GM18508 (cell line): ENCODE data around the gene TRIO.
A peak's percentile ranks its signal among the peaks of the same experiment; 100 is the strongest.
"Not testable (repeated sequence)": the region's sequence is repeated elsewhere in the genome, so short reads cannot be mapped to it uniquely, and the experiment has no call there.

Source experiments
- ATAC-seq: cut with Tn5 transposase; IDR thresholded peaks from one replicate; pipeline ENCODE4 v1.9.1; 2021; ENCODE audit warnings: moderate number of reproducible peaks; ENCODE audit not compliant: insufficient read depth, unreplicated experiment

Gene TRIO

GRCh38 chr5:14415024-14415697 lies 272.0 kb downstream of the TRIO start:
- ATAC-seq = peak; percentile 79

DNA sequence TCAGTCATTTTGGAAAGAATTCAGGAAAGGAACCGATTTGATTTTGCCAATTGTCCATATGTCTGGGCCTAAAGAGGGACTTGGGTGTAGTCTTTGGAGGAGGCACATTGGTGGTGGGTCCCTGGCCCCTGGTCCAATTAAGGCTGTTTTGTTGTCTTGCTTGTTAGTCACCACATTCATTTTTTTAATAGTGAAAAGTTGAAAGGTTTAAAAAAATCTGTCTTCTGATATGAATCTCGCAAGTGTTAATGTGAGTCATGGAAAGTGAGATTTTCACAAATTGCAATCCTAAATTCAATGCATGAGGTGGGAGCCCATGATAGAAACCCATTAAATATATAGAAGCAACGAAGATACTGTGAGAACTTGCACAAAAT lies 272.5 kb downstream of the TRIO start:
- ATAC-seq = no peak

DNA sequence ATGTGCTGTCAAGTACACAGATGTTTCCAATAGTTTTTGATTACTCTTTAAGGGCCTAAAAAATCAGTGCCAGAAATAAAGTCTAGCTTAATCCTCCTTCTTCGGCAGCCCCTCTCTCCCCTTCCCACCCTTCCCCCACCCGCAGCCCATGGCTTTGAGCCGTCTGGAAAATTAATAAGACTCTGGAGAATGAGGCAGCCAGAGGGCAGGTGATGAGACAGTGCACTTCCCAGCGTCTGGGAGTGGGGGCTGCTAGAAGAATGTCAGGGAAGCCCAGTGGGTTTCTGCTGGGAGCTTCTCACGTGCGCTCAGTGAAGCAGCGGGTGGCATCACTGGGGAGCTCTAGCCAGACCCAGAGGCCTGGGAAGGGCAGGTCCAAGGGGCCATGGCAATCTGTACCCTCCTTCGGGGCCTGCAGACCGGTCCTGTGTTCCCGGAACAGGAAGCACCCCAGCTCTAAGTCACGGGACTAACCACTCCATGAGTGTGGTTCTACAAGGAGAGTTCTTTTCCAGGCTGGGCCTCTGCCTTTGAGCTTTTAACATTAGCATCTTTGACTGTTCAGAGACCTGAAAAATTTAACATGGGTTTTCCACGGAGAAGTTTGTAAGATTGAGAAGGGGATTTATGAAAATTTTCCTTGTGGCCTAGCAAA lies 273.6 kb downstream of the TRIO start:
- ATAC-seq = no peak

DNA sequence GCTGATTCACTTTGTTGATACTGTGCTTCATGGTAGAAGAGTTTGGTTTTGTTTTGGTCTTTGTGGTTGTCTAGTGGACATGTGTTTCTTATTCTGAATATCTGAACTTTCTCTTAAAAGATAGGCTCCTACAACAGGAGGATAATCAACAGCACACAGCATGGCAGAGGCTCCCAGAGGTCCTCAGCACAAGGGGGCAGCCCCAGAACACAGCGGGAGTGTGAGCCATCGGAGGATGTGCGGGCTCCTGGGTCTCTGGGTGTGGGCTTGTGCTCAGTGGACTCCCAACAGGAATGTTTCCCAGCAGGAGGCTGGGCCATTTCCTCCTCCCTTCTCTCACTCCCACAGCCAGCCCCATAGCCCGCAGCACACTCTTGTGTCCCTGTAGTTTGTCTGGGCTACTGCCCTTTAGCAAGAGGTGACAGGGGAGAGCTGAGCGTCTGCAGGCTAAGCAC lies 274.2 kb downstream of the TRIO start:
- ATAC-seq = no peak

DNA sequence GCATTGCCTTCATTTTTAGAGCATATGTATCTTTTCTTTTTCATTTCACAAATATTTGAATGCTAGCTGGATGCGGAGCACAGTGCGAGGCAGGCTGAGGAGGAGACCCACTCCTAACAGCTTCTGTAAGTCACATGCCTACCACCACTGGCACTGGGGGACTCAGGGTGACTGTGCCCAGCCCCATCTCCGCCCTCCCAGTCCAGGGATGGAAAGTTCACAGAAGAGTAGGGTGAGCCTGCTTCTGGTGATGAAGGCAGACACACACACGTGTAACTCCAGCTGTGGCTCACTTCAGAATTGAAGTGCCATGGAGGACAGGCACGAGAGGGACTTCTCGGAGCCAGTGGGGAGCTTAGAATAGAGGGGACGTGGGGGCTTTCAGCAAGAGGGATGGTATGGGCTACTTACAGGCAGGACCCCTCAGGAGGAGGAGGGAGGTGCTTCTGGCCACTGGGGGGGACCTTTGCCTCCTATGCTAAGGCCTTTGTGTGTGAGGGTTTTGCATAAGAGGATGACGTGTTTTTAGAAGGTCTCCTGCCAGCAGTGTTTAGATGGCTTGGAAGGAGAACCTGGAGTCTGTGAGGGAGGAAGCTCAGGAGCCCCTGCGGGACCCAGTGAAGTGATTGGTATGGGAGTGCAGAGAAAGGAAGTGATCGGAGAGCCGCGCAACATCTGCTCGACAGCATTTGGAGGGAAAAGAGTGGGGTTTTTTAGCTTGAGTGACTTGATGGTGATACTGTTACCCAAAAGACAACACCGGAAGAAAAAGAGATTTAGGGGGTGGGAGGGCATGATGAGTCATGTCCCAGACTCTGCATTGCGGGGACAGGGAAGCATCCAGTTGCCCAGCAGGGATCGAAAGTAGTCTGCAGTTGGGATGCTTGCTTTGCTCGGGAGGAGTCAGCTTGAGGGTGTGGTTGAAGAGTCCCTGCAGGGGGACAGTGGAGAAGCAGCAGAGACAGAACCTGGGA lies 274.9 kb downstream of the TRIO start:
- no peak for ATAC-seq

DNA sequence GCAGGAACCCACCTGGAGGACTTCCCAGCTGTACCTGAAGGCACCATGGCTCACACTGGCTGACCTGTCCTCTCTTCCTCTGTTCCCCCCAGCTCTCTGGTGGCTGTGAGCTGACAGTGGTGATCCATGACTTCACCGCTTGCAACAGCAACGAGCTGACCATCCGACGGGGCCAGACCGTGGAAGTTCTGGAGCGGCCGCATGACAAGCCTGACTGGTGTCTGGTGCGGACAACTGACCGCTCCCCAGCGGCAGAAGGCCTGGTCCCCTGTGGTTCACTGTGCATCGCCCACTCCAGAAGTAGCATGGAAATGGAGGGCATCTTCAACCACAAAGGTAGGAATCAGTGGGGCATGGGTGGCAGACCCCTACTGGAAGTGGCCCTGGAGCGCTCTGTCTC lies 276.5 kb downstream of the TRIO start:
- ATAC-seq = no peak

DNA sequence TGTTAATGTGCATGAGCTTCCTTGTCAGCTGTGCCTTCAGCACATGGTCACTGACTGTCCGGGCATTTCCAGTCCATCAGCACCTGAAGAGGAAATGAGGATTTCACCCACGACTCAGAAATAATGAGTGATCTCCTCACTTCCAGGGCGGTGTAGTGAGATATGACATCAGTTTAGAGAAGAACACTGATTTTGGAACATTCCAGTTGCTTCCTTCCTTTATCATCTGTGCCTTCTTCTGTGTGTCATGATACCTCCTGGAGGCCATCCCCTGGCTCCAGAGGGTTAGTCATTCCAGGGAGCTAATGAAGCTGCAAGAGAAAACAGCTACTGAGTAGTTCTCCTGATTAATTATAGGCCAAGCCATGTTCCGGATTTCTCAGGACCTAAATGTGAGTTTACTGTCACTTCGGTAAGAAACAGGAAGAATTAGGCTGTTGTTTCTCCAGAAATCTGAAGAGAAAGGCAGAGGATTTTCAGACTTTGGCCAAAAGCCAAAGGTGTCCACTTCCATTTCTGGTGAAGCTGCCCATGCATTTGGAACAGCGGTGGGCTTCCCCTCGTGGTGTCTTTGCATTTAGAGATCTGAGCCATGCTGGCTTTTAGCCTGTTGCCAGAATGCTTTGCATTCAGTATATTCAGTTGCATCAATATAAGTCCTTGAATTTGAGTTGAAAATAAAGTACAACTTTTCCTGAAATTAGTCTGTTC lies 277.1 kb downstream of the TRIO start:
- ATAC-seq = no peak

DNA sequence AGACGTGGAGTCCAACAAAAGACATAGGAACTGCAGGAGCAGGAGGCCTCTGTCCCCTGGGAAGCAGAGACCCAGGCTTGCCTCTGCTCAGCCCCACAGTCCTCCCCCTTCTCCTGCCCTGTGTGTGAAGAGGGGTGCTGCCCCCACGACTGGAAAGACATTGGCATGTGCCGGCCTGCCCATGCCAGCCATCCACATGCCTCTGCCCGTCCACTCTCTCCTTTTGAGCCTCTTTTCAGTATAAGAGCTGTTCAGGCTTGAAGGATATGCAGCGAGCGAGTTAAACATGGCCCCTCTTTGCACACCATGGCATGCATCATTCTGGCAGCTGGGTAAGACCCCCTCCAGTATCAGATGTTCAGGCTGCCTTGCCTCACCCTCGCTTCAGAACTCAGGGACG lies 278.7 kb downstream of the TRIO start:
- ATAC-seq = no peak

- no peak for ATAC-seq
These were observed 281.0 kb downstream of the TRIO start for GRCh38 chr5:14424011-14424685.

- no peak for ATAC-seq
These were observed 282.4 kb downstream of the TRIO start for GRCh38 chr5:14425559-14425958.

DNA sequence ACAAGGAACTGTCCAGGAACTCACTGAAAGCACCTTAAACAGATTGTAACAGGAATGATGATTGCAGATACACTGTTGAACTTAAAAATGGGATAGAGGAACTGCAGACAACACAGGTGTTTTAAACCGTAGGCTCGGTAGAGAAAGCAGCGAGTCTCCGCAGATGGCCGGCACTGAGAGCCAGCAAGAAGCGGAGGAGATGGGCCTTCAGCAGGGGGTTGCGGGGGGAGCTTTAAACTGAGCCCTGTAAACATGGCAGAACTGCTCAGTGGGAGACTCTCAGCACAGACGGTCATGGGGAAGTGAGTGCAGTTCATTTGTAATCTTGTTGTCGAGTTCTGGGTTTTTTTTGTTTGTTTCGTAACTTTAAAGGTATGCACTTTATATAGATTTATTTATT lies 283.4 kb downstream of the TRIO start:
- no peak for ATAC-seq

DNA sequence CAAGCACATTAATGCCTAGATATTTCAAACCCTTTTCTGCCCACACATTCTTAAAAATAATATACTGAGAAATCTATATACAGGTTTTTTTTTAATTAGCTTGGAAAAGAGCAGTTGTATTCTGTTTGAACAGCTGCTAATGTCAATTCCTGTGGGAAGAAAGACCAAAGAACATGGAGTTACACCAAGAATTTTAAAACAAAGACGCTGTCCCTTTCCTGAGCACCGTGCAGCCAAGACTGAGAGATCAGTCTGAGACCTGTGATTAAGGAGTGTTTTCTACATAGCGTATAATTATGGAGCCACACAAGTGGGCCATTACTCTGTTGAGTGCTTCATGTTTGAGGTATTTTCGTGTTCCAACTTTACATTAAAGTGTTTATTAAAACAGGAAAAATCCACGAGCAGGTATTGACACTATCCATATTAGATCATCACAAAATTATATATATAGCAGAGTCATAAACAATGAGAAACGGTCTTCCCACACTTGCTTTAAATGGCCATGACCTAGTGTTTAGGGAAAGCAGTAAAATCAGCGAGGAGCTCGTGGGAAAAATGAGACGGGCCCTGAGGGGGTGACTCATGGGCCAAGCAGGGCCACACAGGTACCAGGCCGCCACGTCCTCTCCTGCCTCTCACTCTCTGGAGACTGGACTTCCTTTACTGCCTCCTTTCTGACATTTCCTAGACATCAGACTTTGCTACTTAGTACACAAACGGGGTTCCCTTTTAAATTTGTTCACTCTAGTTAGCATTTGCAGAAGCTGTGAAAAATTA lies 285.4 kb downstream of the TRIO start:
- ATAC-seq = no peak

- ATAC-seq = no peak
These were observed 286.2 kb downstream of the TRIO start for GRCh38 chr5:14429101-14430050.

DNA sequence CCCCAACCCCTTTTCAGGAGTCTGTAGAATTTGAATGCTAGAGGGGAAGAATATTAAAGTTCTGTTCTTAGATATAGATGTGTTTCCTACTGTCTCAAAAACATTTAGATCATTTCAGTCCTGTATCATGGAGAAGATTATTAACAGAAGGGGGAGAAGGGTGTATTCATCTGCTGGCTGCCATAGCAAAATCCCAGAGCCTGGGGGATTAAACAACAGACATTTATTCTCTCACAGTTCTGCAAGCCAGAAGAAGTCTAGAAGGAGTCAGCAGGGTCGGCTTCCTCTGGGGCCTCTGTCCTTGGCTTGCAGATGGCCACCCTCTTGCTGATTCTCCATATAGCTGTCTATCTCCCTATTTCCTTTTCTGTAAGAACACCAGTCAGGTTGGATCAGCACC lies 288.4 kb downstream of the TRIO start:
- ATAC-seq = no peak

- no peak for ATAC-seq
These were observed 289.9 kb downstream of the TRIO start for GRCh38 chr5:14432931-14433589.

DNA sequence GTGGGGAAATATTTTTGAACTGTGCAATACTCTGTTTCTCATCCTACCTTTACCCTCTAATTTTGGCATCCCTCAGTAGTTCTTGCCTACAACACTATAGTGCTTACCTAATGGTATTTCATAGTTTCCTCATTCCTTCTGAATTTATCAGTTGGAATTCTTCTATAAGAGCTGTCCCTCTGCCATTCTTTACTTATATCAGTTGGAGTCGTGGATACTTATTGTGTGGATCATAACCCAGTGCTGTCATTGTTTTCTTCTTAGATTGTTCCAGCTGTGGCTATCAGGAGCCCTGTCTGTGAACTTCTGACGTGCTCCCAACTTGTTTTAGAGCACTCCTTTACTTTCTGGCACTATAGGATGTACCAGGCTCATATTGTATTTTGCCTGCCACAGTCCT lies 292.3 kb downstream of the TRIO start:
- no peak for ATAC-seq

GRCh38 chr5:14436122-14436521 lies 293.0 kb downstream of the TRIO start:
- ATAC-seq = not testable (repeated sequence)
